Muscle layer of colon (tissue), 2 donors: Measurements from ENCODE around the gene BCORL1.

Experiments
- H3K27ac ChIP-seq: one replicate; pipeline ENCODE4 v1.7.0; 2013; ENCODE audit warnings: low read depth, mild to moderate bottlenecking, low read length, moderate library complexity
- H3K27me3 ChIP-seq, 2 donors: one replicate each; pipeline ENCODE4 v1.7.0; 2013; ENCODE audit warnings: low read length in 2 of 2, mild to moderate bottlenecking in 2 of 2; ENCODE audit not compliant: insufficient read depth in 2 of 2, control insufficient read depth in 1 of 2
- H3K36me3 ChIP-seq: one replicate; pipeline ENCODE4 v1.7.0; 2013; ENCODE audit warnings: mild to moderate bottlenecking, low read length; ENCODE audit not compliant: insufficient read depth
- H3K4me1 ChIP-seq: one replicate; pipeline ENCODE4 v1.7.0; 2013; ENCODE audit warnings: mild to moderate bottlenecking, low read length; ENCODE audit not compliant: insufficient read depth
- H3K4me3 ChIP-seq, 2 donors: one replicate each; pipeline ENCODE4 v1.7.0; 2013; ENCODE audit warnings: low read length in 2 of 2, low read depth in 1 of 2, mild to moderate bottlenecking in 1 of 2, moderate library complexity in 1 of 2
- H3K9ac ChIP-seq: one replicate; pipeline ENCODE4 v1.7.0; 2013; ENCODE audit warnings: low read length
- H3K9me3 ChIP-seq: one replicate; pipeline ENCODE4 v1.7.0; 2013; ENCODE audit warnings: mild to moderate bottlenecking, low read length
- donor health status: abdominal sarcoma.
- donor health status: Adenocarcinoma of cecum.

The BCORL1 gene

GRCh38 chrX:130015181-130015580 lies 32.7 kb downstream of the BCORL1 start:
- H3K4me1 ChIP-seq = peaks cover 14% of the 10 kb centered on the region
- H3K27me3 ChIP-seq = no peaks in the 10 kb centered on the region
- H3K4me3 ChIP-seq = no peak overlapping the region
- H3K9ac ChIP-seq = no peak overlapping the region
- H3K36me3 ChIP-seq = peaks cover 8% of the 10 kb centered on the region
- no peaks in the 10 kb centered on the region for H3K9me3 ChIP-seq
- no peak overlapping the region for H3K27ac ChIP-seq

- no peak overlapping the region for H3K4me3 ChIP-seq
- peaks cover 14% of the 10 kb centered on the region for H3K4me1 ChIP-seq
- H3K36me3 ChIP-seq = peaks cover 23% of the 10 kb centered on the region
These were observed 35.7 kb downstream of the BCORL1 start for GRCh38 chrX:130018143-130018542.

DNA sequence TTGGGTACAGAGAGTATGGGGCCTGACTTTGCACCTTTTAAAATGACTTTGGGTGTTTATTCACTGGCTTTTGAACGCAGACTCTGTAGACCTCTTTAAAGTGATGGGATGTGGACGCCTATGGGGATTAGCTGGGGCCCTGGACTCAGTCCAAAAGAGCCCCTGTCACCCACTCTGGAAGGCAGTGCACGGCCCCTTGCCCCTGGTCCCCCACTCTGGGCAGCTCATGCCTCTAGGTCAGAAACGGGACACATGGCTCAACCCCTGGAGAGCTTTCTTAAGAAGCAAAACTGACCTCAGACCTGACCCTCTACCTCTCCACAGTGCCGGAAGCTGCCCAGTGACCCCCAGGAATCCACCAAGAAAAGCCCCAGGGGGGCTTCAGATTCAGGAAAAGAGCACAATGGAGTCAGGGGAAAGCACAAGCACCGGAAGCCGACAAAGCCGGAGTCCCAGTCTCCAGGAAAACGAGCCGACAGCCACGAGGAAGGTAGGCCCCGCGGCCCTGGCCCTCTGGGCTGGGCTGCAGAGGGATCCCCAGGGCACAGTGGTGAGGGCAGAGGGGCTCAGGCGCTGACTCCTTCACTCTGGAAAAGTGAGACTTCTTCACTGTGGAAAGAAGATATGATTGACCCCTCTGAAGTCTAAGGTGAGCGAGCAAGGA lies 38.4 kb downstream of the BCORL1 start:
- Histone ChIP-seq H3K9ac (no peak overlapping the region), H3K36me3 (peaks cover 30% of the 10 kb centered on the region)

More at GRCh38 chrX:130018143-130018542, 35.7 kb downstream of the BCORL1 start:
- no peak overlapping the region for H3K9ac ChIP-seq
- H3K9me3 ChIP-seq = no peaks in the 10 kb centered on the region
- H3K27ac ChIP-seq = no peak overlapping the region
- no peaks in the 10 kb centered on the region for H3K27me3 ChIP-seq

GRCh38 chrX:130024127-130024526 lies 41.7 kb downstream of the BCORL1 start:
- Histone ChIP-seq H3K4me3 (no peak overlapping the region), H3K27me3 (no peaks in the 10 kb centered on the region), H3K27ac (no peak overlapping the region), H3K36me3 (peaks cover 38% of the 10 kb centered on the region), H3K9me3 (no peaks in the 10 kb centered on the region), H3K4me1 (peaks cover 6% of the 10 kb centered on the region), H3K9ac (no peak overlapping the region)

More for the DNA sequence above, 38.4 kb downstream of the BCORL1 start:
- no peak overlapping the region for H3K4me3 ChIP-seq
- no peak overlapping the region for H3K27ac ChIP-seq
- H3K27me3 ChIP-seq = no peaks in the 10 kb centered on the region
- no peaks in the 10 kb centered on the region for H3K9me3 ChIP-seq
- H3K4me1 ChIP-seq = peaks cover 14% of the 10 kb centered on the region

- H3K4me1 ChIP-seq = no peaks in the 10 kb centered on the region
- no peaks in the 10 kb centered on the region for H3K27me3 ChIP-seq
- H3K9ac ChIP-seq = no peak overlapping the region
- no peak overlapping the region for H3K27ac ChIP-seq
- H3K36me3 ChIP-seq = peaks cover 31% of the 10 kb centered on the region
- no peak overlapping the region for H3K4me3 ChIP-seq
- no peaks in the 10 kb centered on the region for H3K9me3 ChIP-seq
These were observed 42.8 kb downstream of the BCORL1 start for GRCh38 chrX:130025256-130025655.

- H3K27ac ChIP-seq = no peak overlapping the region
- no peaks in the 10 kb centered on the region for H3K27me3 ChIP-seq
These were observed 45.1 kb downstream of the BCORL1 start for GRCh38 chrX:130027569-130027968.

DNA sequence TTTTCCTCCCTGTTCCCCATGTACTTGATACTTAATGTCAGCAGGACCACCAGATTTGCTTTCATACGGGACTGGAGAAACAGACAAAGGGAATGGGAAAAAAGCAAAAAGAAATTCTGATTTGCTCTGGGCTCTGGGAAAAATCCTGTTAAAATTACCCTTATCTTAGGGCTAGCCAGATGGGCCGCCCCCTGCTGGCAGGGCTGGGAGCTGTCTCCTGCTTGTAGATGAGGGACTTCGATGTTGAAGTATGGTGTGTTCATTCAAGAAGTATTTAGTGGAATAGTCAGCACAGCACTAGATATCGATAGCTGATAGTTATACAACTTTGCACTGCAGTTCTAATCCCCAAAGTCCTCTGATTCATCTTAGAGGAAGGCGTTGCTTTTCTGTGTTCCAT lies 45.8 kb downstream of the BCORL1 start:
- H3K27me3 ChIP-seq = no peaks in the 10 kb centered on the region

More at GRCh38 chrX:130027569-130027968, 45.1 kb downstream of the BCORL1 start:
- Histone ChIP-seq H3K4me1 (no peaks in the 10 kb centered on the region), H3K9ac (no peak overlapping the region), H3K9me3 (no peaks in the 10 kb centered on the region), H3K4me3 (no peak overlapping the region), H3K36me3 (peaks cover 21% of the 10 kb centered on the region)

GRCh38 chrX:130030826-130031225 lies 48.4 kb downstream of the BCORL1 start:
- no peak overlapping the region for H3K4me3 ChIP-seq
- H3K27ac ChIP-seq = no peak overlapping the region
- H3K4me1 ChIP-seq = no peaks in the 10 kb centered on the region
- no peaks in the 10 kb centered on the region for H3K27me3 ChIP-seq
- H3K9me3 ChIP-seq = no peaks in the 10 kb centered on the region
- peaks cover 20% of the 10 kb centered on the region for H3K36me3 ChIP-seq
- no peak overlapping the region for H3K9ac ChIP-seq

More for the DNA sequence above, 45.8 kb downstream of the BCORL1 start:
- no peak overlapping the region for H3K4me3 ChIP-seq
- no peak overlapping the region for H3K27ac ChIP-seq
- no peaks in the 10 kb centered on the region for H3K4me1 ChIP-seq
- H3K9ac ChIP-seq = no peak overlapping the region
- H3K9me3 ChIP-seq = no peaks in the 10 kb centered on the region
- H3K36me3 ChIP-seq = peaks cover 15% of the 10 kb centered on the region

DNA sequence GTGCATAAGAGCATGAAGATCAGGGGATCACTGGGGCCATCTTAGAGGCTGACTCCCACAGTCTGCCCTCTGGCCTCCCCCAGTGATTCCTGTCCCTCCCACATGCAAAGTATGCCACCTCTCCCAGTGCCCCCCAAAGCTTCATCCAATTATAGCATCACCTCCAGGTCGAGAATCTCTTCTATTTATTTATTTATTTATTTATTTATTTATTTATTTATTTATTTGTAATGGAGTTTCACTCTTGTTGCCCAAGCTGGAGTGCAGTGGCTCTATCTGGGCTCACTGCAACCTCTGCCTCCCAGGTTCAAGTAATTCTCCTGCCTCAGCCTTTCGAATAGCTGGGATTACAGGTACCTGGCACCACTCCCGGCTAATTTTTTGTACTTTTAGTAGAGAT lies 50.1 kb downstream of the BCORL1 start:
- peaks cover 12% of the 10 kb centered on the region for H3K36me3 ChIP-seq
- no peaks in the 10 kb centered on the region for H3K9me3 ChIP-seq

DNA sequence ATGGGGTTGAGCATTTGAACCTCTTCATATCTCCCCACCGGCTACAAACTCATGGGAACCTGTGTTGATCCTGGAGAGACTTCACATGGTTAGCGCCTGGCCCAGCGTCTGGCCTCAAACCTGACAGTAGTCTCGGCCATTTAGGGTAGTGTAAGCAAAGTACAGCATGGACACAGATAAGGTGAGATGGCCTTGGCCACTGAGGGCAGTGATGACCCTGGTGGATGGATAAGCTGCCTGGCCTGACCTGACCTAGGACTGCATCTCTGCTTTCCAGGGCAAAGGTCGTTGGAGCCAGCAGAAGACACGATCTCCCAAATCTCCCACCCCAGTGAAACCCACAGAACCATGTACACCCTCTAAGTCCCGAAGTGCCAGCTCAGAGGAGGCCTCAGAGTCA lies 51.7 kb downstream of the BCORL1 start:
- Histone ChIP-seq H3K9me3 (no peaks in the 10 kb centered on the region), H3K27me3 (no peaks in the 10 kb centered on the region), H3K4me1 (no peaks in the 10 kb centered on the region), H3K9ac (no peak overlapping the region), H3K4me3 (no peak overlapping the region), H3K36me3 (peaks cover 25% of the 10 kb centered on the region), H3K27ac (no peak overlapping the region)

More for the DNA sequence above, 50.1 kb downstream of the BCORL1 start:
- H3K27ac ChIP-seq = no peak overlapping the region
- H3K4me1 ChIP-seq = no peaks in the 10 kb centered on the region
- H3K9ac ChIP-seq = no peak overlapping the region
- H3K4me3 ChIP-seq = no peak overlapping the region
- H3K27me3 ChIP-seq = no peaks in the 10 kb centered on the region

GRCh38 chrX:130039847-130040246 lies 57.4 kb downstream of the BCORL1 start:
- Histone ChIP-seq H3K9ac (no peak overlapping the region), H3K4me1 (no peaks in the 10 kb centered on the region), H3K4me3 (no peak overlapping the region), H3K9me3 (no peaks in the 10 kb centered on the region), H3K36me3 (peaks cover 25% of the 10 kb centered on the region), H3K27ac (no peak overlapping the region), H3K27me3 (no peaks in the 10 kb centered on the region)

DNA sequence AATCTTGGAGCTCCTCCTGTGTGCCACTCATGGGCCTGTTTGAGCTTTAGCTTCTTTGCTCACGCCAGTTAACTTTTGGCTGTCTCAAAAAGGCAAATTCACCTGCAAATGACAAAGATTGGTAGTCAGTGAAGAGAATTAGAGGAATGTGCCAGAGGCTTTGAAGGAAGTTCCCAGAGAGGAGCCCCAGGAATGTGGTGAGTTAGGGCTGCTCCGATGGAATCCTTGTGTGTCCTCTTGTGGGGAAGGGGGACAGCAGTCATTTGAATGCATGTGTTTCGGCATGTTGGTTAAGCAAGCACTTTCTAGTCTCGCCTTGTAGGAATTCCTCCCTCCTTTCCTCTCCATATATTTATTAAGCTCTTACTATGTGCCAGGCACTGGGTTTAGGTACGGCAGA lies 65.0 kb downstream of the BCORL1 start:
- Histone ChIP-seq H3K4me1 (no peaks in the 10 kb centered on the region), H3K9ac (no peak overlapping the region), H3K9me3 (no peaks in the 10 kb centered on the region), H3K36me3 (peaks cover 24% of the 10 kb centered on the region), H3K27ac (no peak overlapping the region), H3K4me3 (no peak overlapping the region), H3K27me3 (peaks cover 0 to 4% of the 10 kb centered on the region in 2 donors)
